Non-pigmented ciliary epithelial cell (primary cell): ENCODE data around the gene NDC80.
"Not testable (repeated sequence)": the region's sequence is repeated elsewhere in the genome, so short reads cannot be mapped to it uniquely, and the experiment has no call there.

ENCODE experiments used
- DNase-seq: peaks from one replicate; pipeline ENCODE4 v3.0.0-alpha.2; 2010; ENCODE audit warnings: low read depth

NDC80 gene

GRCh38 chr18:2627821-2628276 lies 56.5 kb downstream of the NDC80 start:
- DNase-seq = no peak

DNA sequence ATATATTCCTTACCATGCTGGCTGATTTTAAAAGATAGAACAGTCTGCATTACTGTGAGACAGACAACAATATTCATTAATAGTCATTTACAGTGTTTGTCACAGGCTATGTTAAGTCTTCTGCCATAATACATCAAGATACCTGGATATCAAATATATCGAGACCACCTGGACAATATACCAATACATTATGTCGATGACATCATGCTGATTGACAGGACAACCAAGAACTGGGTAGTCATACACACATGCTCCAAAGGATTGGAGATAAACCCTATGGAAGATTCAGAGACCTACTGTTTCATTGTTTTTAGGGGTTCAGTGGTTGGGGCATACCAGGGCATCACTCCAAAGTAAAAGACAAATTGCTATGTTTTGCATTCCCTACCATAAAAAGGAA lies 57.6 kb downstream of the NDC80 start:
- DNase-seq = no peak

DNA sequence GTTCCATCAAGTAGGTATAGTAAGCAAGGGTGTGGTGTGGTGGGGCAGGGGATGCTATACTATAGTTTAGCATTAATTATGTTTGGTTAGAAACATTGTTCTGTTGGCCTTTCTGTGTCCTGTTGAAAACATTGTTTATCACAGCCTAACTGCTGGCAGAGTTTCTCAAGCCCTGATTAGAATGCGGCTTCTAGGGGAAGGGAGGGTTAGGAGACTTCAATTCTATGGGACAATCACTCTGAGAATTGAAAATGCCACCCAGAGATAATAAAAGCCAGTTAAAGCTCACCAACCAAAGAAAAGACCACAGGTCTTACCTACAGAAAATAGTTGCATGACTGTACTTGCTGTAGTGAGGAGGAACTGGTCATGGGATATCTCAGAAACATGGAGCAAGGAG lies 64.2 kb downstream of the NDC80 start:
- no peak for DNase-seq

DNA sequence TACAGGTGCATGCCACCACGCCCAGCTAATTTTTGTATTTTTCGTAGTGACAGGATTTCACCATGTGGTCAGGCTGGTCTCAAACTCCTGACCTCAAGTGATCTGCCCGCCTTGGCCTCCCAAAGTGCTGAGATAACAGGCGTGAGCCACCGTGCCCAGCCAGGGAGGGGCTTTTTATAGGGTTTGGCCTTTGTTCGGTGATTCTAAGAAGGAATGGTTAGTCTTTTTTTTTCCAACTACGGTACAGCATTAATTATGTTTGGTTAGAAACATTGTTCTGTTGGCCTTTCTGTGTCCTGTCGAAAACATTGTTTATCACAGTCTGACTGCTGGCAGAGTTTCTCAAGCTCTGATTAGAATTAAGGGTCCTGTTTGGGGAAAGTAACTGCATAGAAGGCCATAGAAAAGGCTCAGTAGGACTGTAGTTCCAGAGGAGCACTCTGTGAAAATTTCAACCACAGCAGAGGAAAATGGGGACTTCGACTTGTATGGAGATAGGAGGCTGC lies 64.8 kb downstream of the NDC80 start:
- no peak for DNase-seq

DNA sequence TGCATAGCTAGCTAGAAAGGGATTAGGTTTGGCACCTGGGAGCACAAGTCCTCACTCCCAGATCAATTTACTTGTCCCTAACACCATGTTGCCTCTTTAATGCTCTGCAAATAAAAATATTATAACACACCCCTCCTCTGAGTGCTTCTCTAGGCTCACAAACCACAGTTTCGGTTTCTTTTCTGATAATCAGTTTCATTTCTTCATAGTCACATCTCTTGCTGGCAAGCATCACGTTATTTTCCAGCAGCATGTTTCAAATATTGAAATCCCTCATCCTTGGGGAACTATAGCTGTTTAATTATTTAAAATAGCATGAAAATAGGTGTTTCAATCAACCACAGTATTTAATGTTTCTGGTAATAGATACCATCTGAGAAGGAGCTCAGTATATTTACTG lies 70.3 kb downstream of the NDC80 start:
- no peak for DNase-seq

DNA sequence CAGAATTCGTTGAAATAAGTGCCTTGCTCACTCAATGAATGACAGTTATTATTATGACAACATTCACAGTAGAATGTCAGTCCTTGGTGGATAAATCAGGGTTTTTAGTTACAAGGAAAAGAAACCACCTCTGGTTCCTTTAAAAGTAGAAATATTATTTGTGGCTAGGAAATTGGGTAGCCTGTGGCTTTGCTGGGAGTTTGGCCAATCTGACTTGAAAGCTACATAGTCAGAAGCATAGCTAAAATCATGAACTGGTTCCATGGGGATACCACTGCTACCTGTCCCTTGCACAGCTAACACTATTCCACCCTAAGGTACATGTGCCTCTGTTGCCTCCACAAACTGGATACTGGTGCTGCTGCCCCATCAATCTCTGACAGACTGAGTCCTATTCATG lies 71.4 kb downstream of the NDC80 start:
- no peak for DNase-seq

DNA sequence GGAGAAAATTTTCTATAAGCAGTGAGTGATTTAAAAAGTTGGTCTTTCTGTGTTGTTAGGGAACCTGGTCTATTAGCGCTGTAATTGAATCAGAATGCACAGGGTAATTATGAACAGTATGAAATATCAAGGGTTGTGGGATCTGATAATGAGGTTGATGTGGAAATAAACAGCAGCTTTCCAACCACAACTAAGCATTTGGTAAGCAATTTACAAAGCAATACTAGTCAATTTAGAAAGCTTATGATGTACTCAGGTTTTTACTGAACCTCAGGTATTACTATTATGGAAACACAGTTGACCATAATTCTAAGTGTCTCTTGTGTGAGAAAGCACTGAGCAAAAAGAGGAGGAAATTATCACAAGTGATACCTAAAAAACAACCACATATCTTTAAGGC lies 73.2 kb downstream of the NDC80 start:
- no peak for DNase-seq

DNA sequence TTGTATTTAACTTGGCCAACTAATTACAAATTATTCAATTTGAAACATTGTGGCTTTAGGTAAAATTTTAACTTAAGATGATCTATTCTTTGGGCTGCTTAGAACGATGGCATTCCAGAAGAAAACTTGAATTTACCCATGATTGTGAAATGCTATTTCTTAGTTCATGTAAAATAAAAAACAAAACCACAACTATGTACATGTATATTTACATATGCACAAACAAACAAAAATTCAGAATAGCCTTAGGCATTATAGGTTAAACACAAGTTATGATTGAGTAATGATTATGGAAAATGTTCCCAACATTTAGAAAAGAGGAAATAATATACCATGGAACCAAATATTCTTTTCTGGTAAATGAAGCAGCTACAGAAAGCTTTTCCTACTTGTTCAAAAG lies 80.6 kb downstream of the NDC80 start:
- no peak for DNase-seq

DNA sequence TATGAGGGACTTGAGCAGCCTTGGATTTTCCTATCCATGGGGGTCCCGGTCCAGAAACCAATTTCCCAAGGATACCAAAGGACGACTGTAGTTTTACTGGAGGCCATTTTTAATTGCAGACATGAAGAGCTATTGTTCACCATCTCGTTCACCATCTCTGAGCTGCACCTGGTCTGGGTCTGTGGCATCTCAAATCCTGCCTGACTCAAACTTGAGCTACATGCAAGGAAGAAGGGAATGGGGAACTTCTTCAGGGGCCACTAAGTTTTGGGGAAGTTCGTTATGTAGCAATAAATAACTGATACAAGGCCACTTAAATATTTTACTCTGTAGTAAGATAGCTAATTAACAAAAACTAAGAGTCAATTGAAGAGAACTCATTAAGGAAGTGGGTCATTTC lies 82.1 kb downstream of the NDC80 start:
- no peak for DNase-seq

- DNase-seq = no peak
These were observed 83.0 kb downstream of the NDC80 start for GRCh38 chr18:2654169-2654927.

GRCh38 chr18:2654928-2655177 lies 83.5 kb downstream of the NDC80 start:
- no peak for DNase-seq

GRCh38 chr18:2655178-2655953 lies 84.0 kb downstream of the NDC80 start, which contains the start of gene SMCHD1:
Gene SMCHD1 (plus strand): TSS chr18:2655726. CDS start chr18:2656076, 350 bp downstream.
- no peak for DNase-seq

DNA sequence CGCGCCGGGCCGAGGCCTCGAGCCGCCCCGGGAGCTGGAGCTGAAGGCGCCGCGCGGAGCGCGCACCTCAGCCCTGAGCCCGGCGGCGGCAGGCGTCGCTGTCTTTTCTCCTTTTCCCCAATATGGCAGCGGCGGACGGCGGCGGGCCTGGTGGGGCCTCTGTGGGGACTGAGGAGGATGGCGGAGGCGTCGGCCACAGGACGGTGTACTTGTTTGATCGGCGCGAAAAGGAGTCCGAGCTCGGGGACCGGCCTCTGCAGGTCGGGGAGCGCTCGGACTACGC lies 84.5 kb downstream of the NDC80 start:
- no peak for DNase-seq

GRCh38 chr18:2656237-2656980 lies 85.1 kb downstream of the NDC80 start:
- no peak for DNase-seq

GRCh38 chr18:2656981-2657512 lies 85.7 kb downstream of the NDC80 start:
- DNase-seq = no peak

DNA sequence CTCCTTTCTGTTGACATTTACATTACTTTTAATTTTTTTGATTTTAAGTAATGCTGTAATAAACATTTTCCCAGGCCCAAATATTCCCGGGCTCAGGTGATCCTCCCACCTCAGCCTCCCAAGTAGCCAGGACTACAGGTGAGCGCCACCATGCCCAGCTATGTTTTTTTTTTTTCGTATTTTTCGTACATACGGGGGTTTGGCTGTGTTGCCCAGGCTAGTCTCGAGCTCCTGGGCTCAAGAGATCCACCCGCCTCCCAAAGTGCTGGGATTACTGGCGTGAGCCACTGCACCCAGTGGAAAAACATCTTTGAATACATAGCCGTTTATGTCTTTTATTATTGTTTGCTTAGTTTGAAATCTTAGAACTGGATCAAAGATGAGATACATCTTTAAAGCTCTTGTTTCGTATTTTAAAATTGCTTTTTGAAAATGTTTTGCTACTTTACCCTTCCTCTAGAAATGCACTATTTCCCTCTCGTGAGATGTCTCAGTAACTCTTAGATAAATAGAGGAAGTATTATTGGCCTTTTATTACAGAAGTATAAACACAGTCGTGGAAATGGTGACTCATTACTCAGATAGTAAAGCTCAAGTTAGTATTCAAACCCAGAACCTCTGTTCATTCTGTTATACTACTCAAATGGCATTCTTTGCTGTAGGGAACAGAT lies 86.6 kb downstream of the NDC80 start:
- peak; percentile 56 for DNase-seq

GRCh38 chr18:2660849-2661248 lies 89.5 kb downstream of the NDC80 start:
- DNase-seq = not testable (repeated sequence)

- DNase-seq = not testable (repeated sequence)
These were observed 90.9 kb downstream of the NDC80 start for GRCh38 chr18:2662288-2662687.

DNA sequence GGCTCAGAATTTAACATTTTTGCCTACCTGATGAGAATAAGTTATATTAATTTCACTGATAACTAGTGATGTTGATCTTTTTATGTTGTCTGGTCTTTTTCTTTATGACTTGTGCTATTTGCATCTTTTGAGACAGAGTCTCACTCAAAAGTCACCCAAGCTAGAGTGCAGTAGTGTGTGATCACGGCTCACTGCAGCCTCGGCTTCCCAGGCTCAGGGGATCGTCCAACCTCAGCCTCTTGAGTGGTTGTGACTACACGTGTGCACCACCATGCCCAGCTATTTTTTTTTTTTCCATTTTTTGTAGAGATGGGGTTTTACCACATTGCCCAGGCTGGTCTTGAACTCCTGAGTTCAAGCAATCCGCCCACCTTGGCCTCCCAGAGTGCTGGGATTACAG lies 91.6 kb downstream of the NDC80 start:
- no peak for DNase-seq
